ENCODE data around the gene ZNF324B.

Gene ZNF324B

GRCh38 chr19:58498316-58499020 lies 47.0 kb downstream of the ZNF324B start:
- H3K79me2 ChIP-seq (ENCODE audit: insufficient read depth, low read length) = peaks cover 22% of the 10 kb centered on the region
- H2AFZ ChIP-seq (ENCODE audit: low read depth, low read length) = peak overlapping the region; percentile 92
- DNase-seq (no peak), ATAC-seq (ENCODE audit: insufficient read depth, low read depth) (no peak)
- no peaks in the 10 kb centered on the region for H4K20me1 ChIP-seq (ENCODE audit: insufficient read depth, low read length)
- H3K9ac ChIP-seq (ENCODE audit: low read depth, low read length) = peak overlapping the region; percentile 72
- TF ChIP-seq EZH2 (IDR thresholded peaks at IDR 0.05; ENCODE audit: borderline replicate concordance, low read depth, low read length, severe bottlenecking) = no peak
- TF ChIP-seq CTCF (IDR thresholded peaks at IDR 0.05; ENCODE audit: borderline replicate concordance, extremely low read depth, low read length, poor library complexity, severe bottlenecking) = no peak
- peaks cover 38% of the 10 kb centered on the region for H3K4me1 ChIP-seq (ENCODE audit: insufficient read depth, low read length)
- no peaks in the 10 kb centered on the region for H3K9me3 ChIP-seq (ENCODE audit: insufficient read depth, low read length, severe bottlenecking)
- H3K36me3 ChIP-seq (ENCODE audit: insufficient read depth, low read length) = no peaks in the 10 kb centered on the region
- H3K4me2 ChIP-seq (ENCODE audit: insufficient read depth, low read length) = peak overlapping the region; percentile 98
- peak overlapping the region; percentile 49 to 83; a peak in 3 of 4 replicates for H3K4me3 ChIP-seq (ENCODE audit: low read depth in 1 of 2, low read length in 2 of 2)
- peak overlapping the region; percentile 74 for H3K27ac ChIP-seq (ENCODE audit: low read length)
- no peaks in the 10 kb centered on the region for H3K27me3 ChIP-seq (ENCODE audit: insufficient read depth, low read length, poor library complexity)

GRCh38 chr19:58499021-58499927 lies 47.9 kb downstream of the ZNF324B start:
- no peaks in the 10 kb centered on the region for H3K27me3 ChIP-seq (ENCODE audit: insufficient read depth, low read length, poor library complexity)
- TF ChIP-seq EZH2 (IDR thresholded peaks at IDR 0.05; ENCODE audit: borderline replicate concordance, low read depth, low read length, severe bottlenecking) (no peak), CTCF (IDR thresholded peaks at IDR 0.05; ENCODE audit: borderline replicate concordance, extremely low read depth, low read length, poor library complexity, severe bottlenecking) (peak; percentile 38)
- peak; percentile 100 for DNase-seq
- H3K4me1 ChIP-seq (ENCODE audit: insufficient read depth, low read length) = peaks cover 38% of the 10 kb centered on the region
- peaks cover 22% of the 10 kb centered on the region for H3K79me2 ChIP-seq (ENCODE audit: insufficient read depth, low read length)
- peak; percentile 97 for ATAC-seq (ENCODE audit: insufficient read depth, low read depth)
- H3K36me3 ChIP-seq (ENCODE audit: insufficient read depth, low read length) = no peaks in the 10 kb centered on the region
- peak overlapping the region; percentile 75 for H3K27ac ChIP-seq (ENCODE audit: low read length)
- H3K4me2 ChIP-seq (ENCODE audit: insufficient read depth, low read length) = peak overlapping the region; percentile 98
- H4K20me1 ChIP-seq (ENCODE audit: insufficient read depth, low read length) = no peaks in the 10 kb centered on the region
- peak overlapping the region; percentile 72 for H3K9ac ChIP-seq (ENCODE audit: low read depth, low read length)
- H2AFZ ChIP-seq (ENCODE audit: low read depth, low read length) = peak overlapping the region; percentile 92
- peak overlapping the region; percentile 49 to 83; a peak in 3 of 4 replicates for H3K4me3 ChIP-seq (ENCODE audit: low read depth in 1 of 2, low read length in 2 of 2)
- no peaks in the 10 kb centered on the region for H3K9me3 ChIP-seq (ENCODE audit: insufficient read depth, low read length, severe bottlenecking)

- DNase-seq (no peak), ATAC-seq (ENCODE audit: insufficient read depth, low read depth) (no peak)
- Histone ChIP-seq H3K27me3 (ENCODE audit: insufficient read depth, low read length, poor library complexity) (no peaks in the 10 kb centered on the region), H3K4me1 (ENCODE audit: insufficient read depth, low read length) (peaks cover 38% of the 10 kb centered on the region), H3K36me3 (ENCODE audit: insufficient read depth, low read length) (no peaks in the 10 kb centered on the region), H2AFZ (ENCODE audit: low read depth, low read length) (no peak overlapping the region), H4K20me1 (ENCODE audit: insufficient read depth, low read length) (no peaks in the 10 kb centered on the region), H3K9me3 (ENCODE audit: insufficient read depth, low read length, severe bottlenecking) (no peaks in the 10 kb centered on the region), H3K4me2 (ENCODE audit: insufficient read depth, low read length) (peak overlapping the region; percentile 98), H3K27ac (ENCODE audit: low read length) (no peak overlapping the region), H3K79me2 (ENCODE audit: insufficient read depth, low read length) (peaks cover 22% of the 10 kb centered on the region), H3K9ac (ENCODE audit: low read depth, low read length) (peak overlapping the region; percentile 72), H3K4me3 (ENCODE audit: low read depth in 1 of 2, low read length in 2 of 2) (peak overlapping the region in 1 of 2 experiments; percentile 83; a peak in 2 of 4 replicates)
- TF ChIP-seq CTCF (IDR thresholded peaks at IDR 0.05; ENCODE audit: borderline replicate concordance, extremely low read depth, low read length, poor library complexity, severe bottlenecking) = no peak
- TF ChIP-seq EZH2 (IDR thresholded peaks at IDR 0.05; ENCODE audit: borderline replicate concordance, low read depth, low read length, severe bottlenecking) = no peak
Measured at GRCh38 chr19:58500242-58500641, 48.8 kb downstream of the ZNF324B start.

Measured in DND-41 (cell line).